ENCODE data around the gene LMLN. TPM values are rescaled to one million over a fixed set of nuclear protein-coding genes. Genes with fewer than 3 reads are reported as not detected.

The LMLN gene
- polyA plus RNA-seq, 3 donors: 0.41 to 1.3 (median 1.00) TPM

GRCh38 chr3:197942956-197943556 is 17.0 kb upstream of the LMLN start:
- H3K4me3 ChIP-seq (replicated peaks in 1 of 3; ENCODE audit: low read depth in 2 of 3, low read length in 3 of 3): no peak overlapping the region
- H3K9me3 ChIP-seq (replicated peaks in 1 of 2; ENCODE audit: control insufficient read depth in 1 of 2, insufficient read depth in 1 of 2, low read length in 2 of 2): no peaks in the 10 kb centered on the region
- no peak overlapping the region for H3K4me2 ChIP-seq (replicated peaks; ENCODE audit: extremely low read depth, low read length, poor library complexity, severe bottlenecking)
- no peak overlapping the region for H3K27ac ChIP-seq (ENCODE audit: low read depth in 1 of 2, low read length in 2 of 2)
- intact Hi-C loops (cut with micrococcal nuclease): no loop called here
- Mint-ChIP-seq H3K27me3 (ENCODE audit: low read depth in 3 of 3) (peaks cover 1 to 5% (median 2%) of the 10 kb centered on the region in 3 donors), H3K27ac (no peak overlapping the region), H3K4me1 (no peaks in the 10 kb centered on the region), H3K36me3 (peaks cover 6 to 21% of the 10 kb centered on the region in 2 donors), H3K9me3 (no peaks in the 10 kb centered on the region), H3K4me3 (no peak overlapping the region)
- TF ChIP-seq CTCF (IDR thresholded peaks at IDR 0.05): peak; percentile 80
- no peak overlapping the region for H3K9ac ChIP-seq (ENCODE audit: insufficient read depth, low read length, poor library complexity, severe bottlenecking)
- WGBS (ENCODE audit: insufficient coverage): no CpG with 5 or more reads among the region's 2 CpGs
- no peak overlapping the region for H2AFZ ChIP-seq (ENCODE audit: insufficient read depth, low read depth, low read length, poor library complexity, severe bottlenecking)
- H3K4me1 ChIP-seq (ENCODE audit: control insufficient read depth in 1 of 2, insufficient read depth in 2 of 2, low read length in 2 of 2): no peaks in the 10 kb centered on the region
- H3K27me3 ChIP-seq (ENCODE audit: control insufficient read depth in 2 of 2, insufficient read depth in 2 of 2, low read length in 2 of 2): no peaks in the 10 kb centered on the region
- H3K36me3 ChIP-seq (replicated peaks in 1 of 2; ENCODE audit: control insufficient read depth in 1 of 2, insufficient read depth in 2 of 2, low read length in 2 of 2): peaks cover 0 to 3% of the 10 kb centered on the region in 2 donors
- H3K79me2 ChIP-seq (ENCODE audit: insufficient read depth, low read length): no peaks in the 10 kb centered on the region
- peak in 2 of 3 donors; percentile 18 to 20 for DNase-seq
- no peaks in the 10 kb centered on the region for H4K20me1 ChIP-seq (ENCODE audit: insufficient read depth, low read length)

GRCh38 chr3:197949191-197949777 is 10.7 kb upstream of the LMLN start:
- Histone ChIP-seq H3K9me3 (replicated peaks in 1 of 2; ENCODE audit: control insufficient read depth in 1 of 2, insufficient read depth in 1 of 2, low read length in 2 of 2) (no peaks in the 10 kb centered on the region), H3K4me3 (replicated peaks in 1 of 3; ENCODE audit: low read depth in 2 of 3, low read length in 3 of 3) (peak overlapping the region; percentile 47 to 83 (median 82)), H3K27me3 (ENCODE audit: control insufficient read depth in 2 of 2, insufficient read depth in 2 of 2, low read length in 2 of 2) (no peaks in the 10 kb centered on the region), H3K79me2 (ENCODE audit: insufficient read depth, low read length) (peaks cover 42% of the 10 kb centered on the region), H3K9ac (ENCODE audit: insufficient read depth, low read length, poor library complexity, severe bottlenecking) (peak overlapping the region; percentile 91), H2AFZ (ENCODE audit: insufficient read depth, low read depth, low read length, poor library complexity, severe bottlenecking) (peak overlapping the region; percentile 77), H4K20me1 (ENCODE audit: insufficient read depth, low read length) (peaks cover 34% of the 10 kb centered on the region), H3K4me1 (ENCODE audit: control insufficient read depth in 1 of 2, insufficient read depth in 2 of 2, low read length in 2 of 2) (peaks cover 18 to 26% of the 10 kb centered on the region in 2 donors), H3K4me2 (replicated peaks; ENCODE audit: extremely low read depth, low read length, poor library complexity, severe bottlenecking) (peak overlapping the region; percentile 76), H3K36me3 (replicated peaks in 1 of 2; ENCODE audit: control insufficient read depth in 1 of 2, insufficient read depth in 2 of 2, low read length in 2 of 2) (peaks cover 27 to 32% of the 10 kb centered on the region in 2 donors), H3K27ac (ENCODE audit: low read depth in 1 of 2, low read length in 2 of 2) (peak overlapping the region; percentile 78 to 96)
- TF ChIP-seq CTCF (IDR thresholded peaks at IDR 0.05): no peak
- intact Hi-C loops (cut with micrococcal nuclease): no loop called here
- WGBS (ENCODE audit: insufficient coverage): 0% methylated on average over 8 of the region's 17 CpGs
- DNase-seq: no peak
- Mint-ChIP-seq H3K4me1 (peaks cover 28% of the 10 kb centered on the region), H3K4me3 (peak overlapping the region; percentile 94 to 98), H3K36me3 (peaks cover 24 to 36% of the 10 kb centered on the region in 2 donors), H3K9me3 (no peaks in the 10 kb centered on the region), H3K27ac (peak overlapping the region; percentile 97 to 100 (median 99)), H3K27me3 (ENCODE audit: low read depth in 3 of 3) (peaks cover 0 to 5% (median 2%) of the 10 kb centered on the region in 3 donors)
